Measurements from ENCODE around the gene KCNQ1. TPM values are rescaled to one million over a fixed set of nuclear protein-coding genes. Genes with fewer than 3 reads are reported as not detected.
A peak's percentile ranks its signal among the peaks of the same experiment; 100 is the strongest.

KCNQ1 gene
- total and polyA plus RNA-seq, 9 of the 15 experiments (the other 6 are each of a cell fraction or from before 2014, with no cell fraction given): 0.44 TPM; not detected in 8

GRCh38 chr11:2708151-2708581 is 263.4 kb downstream of the KCNQ1 start:
- ChIA-PET POLR2A (interaction anchor here (1.6 kb wide), 2 partner anchors 8 to 9 kb away, joined by 4 to 8 read pairs; partner anchors contain the start of gene KCNQ1OT1), CTCF (ENCODE audit: low intra/inter-chr PET ratio) (no interaction called here)
- Histone ChIP-seq H3K27ac (ENCODE audit: extremely low read depth, low read depth, low read length) (no peak overlapping the region), H3K4me3 (no peak overlapping the region), H2AFZ (ENCODE audit: low read depth, low read length) (no peak overlapping the region), H3K9me3 (replicated peaks; ENCODE audit: control insufficient read depth, insufficient read depth, low read depth, low read length) (no peaks in the 10 kb centered on the region; the same call in 1 of the 2 replicates), H3K4me2 (ENCODE audit: insufficient read depth, low read length) (no peak overlapping the region), H3K36me3 (ENCODE audit: control insufficient read depth, insufficient read depth, low read length) (no peaks in the 10 kb centered on the region), H4K20me1 (replicated peaks; ENCODE audit: control insufficient read depth, insufficient read depth, low read length) (no peaks in the 10 kb centered on the region), H3K9ac (ENCODE audit: insufficient read depth in 1 of 2, low read depth in 2 of 2, low read length in 2 of 2) (peak overlapping the region in 1 of 2 experiments; percentile 75; a peak in 1 of 4 replicates), H3K79me2 (ENCODE audit: control insufficient read depth, insufficient read depth, low read length) (no peaks in the 10 kb centered on the region), H3K4me1 (replicated peaks in 1 of 2; ENCODE audit: control insufficient read depth in 2 of 2, insufficient read depth in 2 of 2, low read length in 2 of 2) (peaks cover 4 to 16% of the 10 kb centered on the region in 2 experiments; a peak in 4 of 5 replicates), H3K9me1 (ENCODE audit: control insufficient read depth, insufficient read depth, low read length) (no peaks in the 10 kb centered on the region), H3K27me3 (ENCODE audit: control insufficient read depth in 2 of 2, insufficient read depth in 2 of 2, low read length in 2 of 2) (0 out of 5 replicates have a peak, but pooled peaks cover 0 to 15% of the 10 kb centered on the region in 2 experiments)
- no TSS peak for BruUV-seq (replicated peaks)
- ATAC-seq (no peak), FAIRE-seq (no peak), DNase-seq (ENCODE audit: extremely low read depth in 1 of 4, low spot score in 3 of 4) (no peak)
- TF ChIP-seq CTCFL (IDR thresholded peaks at IDR 0.05; ENCODE audit: borderline replicate concordance, insufficient read depth, low read depth, low read length, poor library complexity, severe bottlenecking): peak; percentile 3
- no peak for TF ChIP-seq ZNF551 (CRISPR knock-in tag; IDR thresholded peaks at IDR 0.05)
- TF ChIP-seq NRF1 (conservative IDR thresholded peaks at IDR 0.05 in 1 of 2, IDR thresholded peaks at IDR 0.05 in 1 of 2): no peak
- no peak for TF ChIP-seq DLX4 (CRISPR knock-in tag; IDR thresholded peaks at IDR 0.05)
- no peak for TF ChIP-seq ETS2 (tag; IDR thresholded peaks at IDR 0.05; ENCODE audit: borderline replicate concordance, poor library complexity, severe bottlenecking)
- TF ChIP-seq ARID2 (IDR thresholded peaks at IDR 0.05): no peak
- WGBS (ENCODE audit: insufficient coverage, low coverage, missing lambda C conversion rate): 42% methylated on average over 9 of the region's 11 CpGs
- in situ Hi-C loops (cut with MboI): no loop called here
- intact Hi-C loops (cut with micrococcal nuclease): no loop called here
